HG03558 (cell line): ENCODE measurements around the gene PHF20.
"Not testable (repeated sequence)": the region's sequence is repeated elsewhere in the genome, so short reads cannot be mapped to it uniquely, and the experiment has no call there.

Experiments
- ATAC-seq: cut with Tn5 transposase; IDR thresholded peaks from one replicate; pipeline ENCODE4 v1.9.1; 2021; ENCODE audit warnings: moderate number of reproducible peaks; ENCODE audit not compliant: unreplicated experiment; ENCODE audit errors: extremely low read depth

Gene PHF20

GRCh38 chr20:35956616-35957015, 184.8 kb downstream of the PHF20 start:
- no peak for ATAC-seq

GRCh38 chr20:35959291-35959690, 187.5 kb downstream of the PHF20 start:
- not testable (repeated sequence) for ATAC-seq

GRCh38 chr20:35963878-35964277, 192.1 kb downstream of the PHF20 start:
- ATAC-seq = no peak

GRCh38 chr20:35967979-35968640, 196.3 kb downstream of the PHF20 start, which contains the start of gene CNBD2:
Gene CNBD2, plus strand, starts transcription at chr20:35968590. Its CDS starts 173 bp downstream, at chr20:35968763.
- ATAC-seq = no peak

- ATAC-seq = no peak
These were observed 197.1 kb downstream of the PHF20 start for GRCh38 chr20:35968930-35969329.

GRCh38 chr20:35971981-35972380, 200.2 kb downstream of the PHF20 start:
- no peak for ATAC-seq

GRCh38 chr20:35972462-35972861, 200.6 kb downstream of the PHF20 start:
- no peak for ATAC-seq

GRCh38 chr20:35974256-35974655, 202.4 kb downstream of the PHF20 start:
- ATAC-seq = no peak

GRCh38 chr20:35975576-35976373, 204.0 kb downstream of the PHF20 start:
- no peak for ATAC-seq

- ATAC-seq = no peak
These were observed 206.3 kb downstream of the PHF20 start for GRCh38 chr20:35978041-35978513.

- no peak for ATAC-seq
These were observed 207.7 kb downstream of the PHF20 start for GRCh38 chr20:35979544-35979943.

- ATAC-seq = no peak
These were observed 210.2 kb downstream of the PHF20 start for GRCh38 chr20:35981969-35982368.

- no peak for ATAC-seq
These were observed 212.6 kb downstream of the PHF20 start for GRCh38 chr20:35984382-35984781.

GRCh38 chr20:35985806-35986205, 214.0 kb downstream of the PHF20 start:
- no peak for ATAC-seq

GRCh38 chr20:35988910-35989463, 217.2 kb downstream of the PHF20 start:
- no peak for ATAC-seq

- no peak for ATAC-seq
These were observed 219.4 kb downstream of the PHF20 start for GRCh38 chr20:35991142-35991771.

GRCh38 chr20:35992713-35993335, 221.0 kb downstream of the PHF20 start:
- ATAC-seq = no peak

GRCh38 chr20:35994994-35995453, 223.2 kb downstream of the PHF20 start:
- ATAC-seq = no peak

- ATAC-seq = not testable (repeated sequence)
These were observed 224.7 kb downstream of the PHF20 start for GRCh38 chr20:35996492-35996891.
